Endothelial cell of umbilical vein (primary cell): ENCODE results near the gene SUSD6. TPM values are rescaled to one million over a fixed set of nuclear protein-coding genes. Genes with fewer than 3 reads are reported as not detected.

Experiments
- BruUV-seq: library from RNA; stranded (reverse); fragments of 400-500 nt; replicated peaks from 2 replicates; lab custom pipeline; 2021; lab: Mats Ljungman, UMichigan
- CTCF ChIA-PET: fragments of 300-600, 350-600 bp; sonication (Branson Sonifier 250); formaldehyde crosslinking; loops from one replicate; lab custom pipeline; 2021; ENCODE audit warnings: antibody characterized with exemption, inconsistent platforms; lab: Charles Lee
- POLR2A ChIA-PET: fragments of 300-600, 350-600 bp; sonication (Branson Sonifier 250); formaldehyde crosslinking; loops from one replicate; lab custom pipeline; 2021; ENCODE audit warnings: antibody characterized with exemption, inconsistent platforms; lab: Charles Lee
- DNase-seq: peaks from one replicate; pipeline ENCODE4 v3.0.0-alpha.2; 2011; ENCODE audit warnings: low read depth, low spot score
- FAIRE-seq: peaks from 2 replicates; lab custom pipeline; 2011; peaks lifted over from hg19 to GRCh38; lab: Jason Lieb, UNC
- H2AFZ ChIP-seq: 2 replicates; pipeline ENCODE4 v1.6.0; 2012; ENCODE audit warnings: low read depth, low read length, control low read depth, inconsistent platforms
- H3K27ac ChIP-seq: 2 replicates; pipeline ENCODE4 v1.5.1; 2011; ENCODE audit warnings: low read depth, mild to moderate bottlenecking, control low read depth, low read length, moderate library complexity; ENCODE audit not compliant: insufficient read depth
- H3K27me3 ChIP-seq, 2 experiments: 2 replicates each; pipeline versions ENCODE4 v1.6.0 to v1.6.1; 2011; ENCODE audit warnings: low read length in 2 of 2, mixed read lengths in 1 of 2; ENCODE audit not compliant: control insufficient read depth in 2 of 2, insufficient read depth in 2 of 2
- H3K36me3 ChIP-seq, 2 experiments: 2 replicates in 1 of 2; 3 replicates in 1 of 2; pipeline ENCODE4 v1.5.1; 2011; ENCODE audit warnings: low read length in 2 of 2, mild to moderate bottlenecking in 1 of 2, moderate library complexity in 1 of 2; ENCODE audit not compliant: control insufficient read depth in 2 of 2, insufficient read depth in 2 of 2; ENCODE audit errors: extremely low read depth in 1 of 2
- H3K4me1 ChIP-seq: 3 replicates; pipeline ENCODE4 v1.5.1; 2011; ENCODE audit warnings: mild to moderate bottlenecking, low read length; ENCODE audit not compliant: control insufficient read depth, insufficient read depth; ENCODE audit errors: extremely low read depth
- H3K4me2 ChIP-seq: 2 replicates; pipeline ENCODE4 v1.6.1; 2011; ENCODE audit warnings: low read length, control low read depth, mixed read lengths; ENCODE audit not compliant: insufficient read depth
- H3K4me3 ChIP-seq, 3 experiments: fragments of 200-600 bp in 1 of 3; sonication (generic), shearing (Covaris generic) in 1 of 3; replicated peaks in 1 of 3; 2 replicates each; pipeline ENCODE4 v1.5.1; 2011 to 2016; ENCODE audit warnings: control low read depth in 3 of 3, low read length in 3 of 3, mild to moderate bottlenecking in 2 of 3, inconsistent platforms in 1 of 3, low read depth in 1 of 3, moderate library complexity in 1 of 3; ENCODE audit not compliant: insufficient read depth in 1 of 3
- H3K79me2 ChIP-seq: 2 replicates; pipeline ENCODE4 v1.6.0; 2012; ENCODE audit warnings: low read length, inconsistent platforms; ENCODE audit not compliant: control insufficient read depth, insufficient read depth
- H3K9ac ChIP-seq: replicated peaks from 2 replicates; pipeline ENCODE3; 2011; ENCODE audit warnings: low read length, control low read depth; ENCODE audit not compliant: insufficient read depth; ENCODE audit errors: extremely low read depth
- H3K9me1 ChIP-seq: replicated peaks from 3 replicates; pipeline ENCODE4 v1.6.0; 2011; ENCODE audit warnings: mild to moderate bottlenecking, low read length; ENCODE audit not compliant: control insufficient read depth, insufficient read depth; ENCODE audit errors: extremely low read depth
- H3K9me3 ChIP-seq: replicated peaks from 2 replicates; pipeline ENCODE4 v1.5.1; 2012; ENCODE audit warnings: low read length, inconsistent platforms; ENCODE audit not compliant: control insufficient read depth, insufficient read depth
- H4K20me1 ChIP-seq: replicated peaks from 2 replicates; pipeline ENCODE3; 2011; ENCODE audit warnings: mild to moderate bottlenecking, low read length; ENCODE audit not compliant: control insufficient read depth, insufficient read depth; ENCODE audit errors: extremely low read depth
- CTCF ChIP-seq, 2 donors: IDR thresholded peaks; 1 replicate in 1 of 2; 2 replicates in 1 of 2; pipeline ENCODE4 v1.5.1; 2011; ENCODE audit warnings: low read length in 2 of 2, mild to moderate bottlenecking in 2 of 2, moderate library complexity in 2 of 2, control low read depth in 1 of 2, inconsistent platforms in 1 of 2, low read depth in 1 of 2; ENCODE audit not compliant: insufficient read depth in 1 of 2; ENCODE audit errors: extremely low read depth in 1 of 2
- EZH2 ChIP-seq: IDR thresholded peaks from 2 replicates; pipeline ENCODE4 v1.6.1; 2012; ENCODE audit warnings: borderline replicate concordance, low read depth, mild to moderate bottlenecking, moderate library complexity, low read length, inconsistent platforms; ENCODE audit not compliant: severe bottlenecking
- FOS ChIP-seq: IDR thresholded peaks from 2 replicates; pipeline ENCODE4 v1.6.1; 2011; ENCODE audit warnings: mild to moderate bottlenecking, low read length, moderate library complexity, borderline replicate concordance; ENCODE audit not compliant: insufficient read depth
- GATA2 ChIP-seq: IDR thresholded peaks from 2 replicates; pipeline ENCODE4 v1.7.0; 2011; ENCODE audit warnings: low read depth, mild to moderate bottlenecking, moderate library complexity, mixed read lengths, low read length; ENCODE audit not compliant: insufficient read length, insufficient read depth
- JUN ChIP-seq: IDR thresholded peaks from 2 replicates; pipeline ENCODE4 v1.6.1; 2011; ENCODE audit warnings: borderline replicate concordance, low read depth; ENCODE audit not compliant: insufficient read length, insufficient read depth
- MYC ChIP-seq: IDR thresholded peaks from one replicate; pipeline ENCODE4 v1.6.1; 2011; ENCODE audit warnings: mild to moderate bottlenecking, low read depth, low read length
- POLR2A ChIP-seq: IDR thresholded peaks from 2 replicates; pipeline ENCODE4 v1.6.1; 2012; ENCODE audit warnings: low read depth, mild to moderate bottlenecking, control low read depth, low read length
- POLR2AphosphoS5 ChIP-seq: IDR thresholded peaks from 2 replicates; pipeline ENCODE4 v1.6.1; 2012; ENCODE audit warnings: low read depth, mild to moderate bottlenecking, control low read depth, low read length, moderate library complexity; ENCODE audit not compliant: insufficient read depth
- dilution Hi-C: fragments of 300-500 bp; cut with MboI; formaldehyde crosslinking; loops from one replicate; pipeline ENCODE4 v1.15.0; 2019; ENCODE audit warnings: low sequenced_read_pairs; ENCODE audit not compliant: extremely low pct_ligation_motif_present
- intact Hi-C: fragments of 100-400 bp; cut with micrococcal nuclease; formaldehyde crosslinking; loops from one replicate; pipeline ENCODE4 v1.10.0; 2022
- polyA plus RNA-seq, 4 experiments: library from polyadenylated mRNA; depleted of rRNA in 3 of 4; stranded (reverse) in 3 of 4; unstranded in 1 of 4; fragments of >200 nt; gene quantifications; 2 replicates each; pipeline versions ENCODE4 v1.2.1 to v1.2.3, GENCODE V29; 2011 to 2012; ENCODE audit warnings: missing spikeins in 1 of 4
- total RNA-seq: library from RNA; stranded (reverse); gene quantifications from 2 replicates; pipeline ENCODE4 v1.2.3, GENCODE V29; 2021
- TF ChIP-seq, protein P1 (sequence below): IDR thresholded peaks from 2 replicates; pipeline ENCODE4 v1.6.1; 2011; ENCODE audit not compliant: insufficient read depth, insufficient read length

Gene SUSD6
- total and polyA plus RNA-seq, 2 donors (not counting 3 experiments of a cell fraction or from before 2014, with no cell fraction given) = 13.4 to 19.5 TPM

GRCh38 chr14:69570836-69571330 is 40.5 kb upstream of the SUSD6 start:
- BruUV-seq = no TSS peak
- Histone ChIP-seq H3K4me2 (no peak overlapping the region), H4K20me1 (no peaks in the 10 kb centered on the region), H3K9ac (no peak overlapping the region), H3K4me1 (peaks cover 9% of the 10 kb centered on the region), H3K79me2 (no peaks in the 10 kb centered on the region), H3K9me1 (no peaks in the 10 kb centered on the region), H3K9me3 (no peaks in the 10 kb centered on the region), H2AFZ (no peak overlapping the region), H3K4me3 (no peak overlapping the region), H3K27me3 (peaks cover 66 to 82% of the 10 kb centered on the region in 2 experiments), H3K27ac (no peak overlapping the region), H3K36me3 (no peaks in the 10 kb centered on the region)
- no peak for FAIRE-seq
- dilution Hi-C loops = no loop called here
- ChIA-PET POLR2A (no interaction called here), CTCF (interaction anchor here (0.9 to 2.8 kb wide), 4 partner anchors 8 to 35 kb away, joined by 3 to 14 read pairs (median 8); no protein-coding TSS in a partner anchor)
- intact Hi-C loops = no loop called here
- no peak for DNase-seq
- TF ChIP-seq GATA2 (no peak), EZH2 (no peak), POLR2A (no peak), JUN (no peak), CTCF (IDR thresholded peaks at IDR 0.05; ENCODE audit: extremely low read depth in 1 of 2, insufficient read depth in 1 of 2, low read depth in 1 of 2, low read length in 2 of 2) (no peak), MYC (no peak), FOS (no peak), POLR2AphosphoS5 (no peak)
- TF ChIP-seq, protein P1, sequence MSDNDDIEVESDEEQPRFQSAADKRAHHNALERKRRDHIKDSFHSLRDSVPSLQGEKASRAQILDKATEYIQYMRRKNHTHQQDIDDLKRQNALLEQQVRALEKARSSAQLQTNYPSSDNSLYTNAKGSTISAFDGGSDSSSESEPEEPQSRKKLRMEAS = no peak
